HepG2 (cell line): ENCODE results near the gene VASN. TPM values are rescaled to one million over a fixed set of nuclear protein-coding genes. Genes with fewer than 3 reads are reported as not detected.

Experiments used
- BORCS8-MEF2B ChIP-seq: sonication (generic); formaldehyde crosslinking; IDR thresholded peaks from 2 replicates; pipeline ENCODE4 v1.8.0; 2022; ENCODE audit warnings: mild to moderate bottlenecking, missing genetic modification reagents
- HNRNPH1 ChIP-seq: fragments of 200-400 bp; formaldehyde crosslinking; optimal IDR thresholded peaks from 2 replicates; pipeline ENCODE3; 2017; ENCODE audit warnings: mild to moderate bottlenecking, low read depth, low read length
- KDM3A ChIP-seq: IDR thresholded peaks from 2 replicates; pipeline ENCODE4 v1.6.1; 2018; ENCODE audit warnings: low read depth, missing compliant biosample characterization
- NFIB ChIP-seq: sonication (generic); formaldehyde crosslinking; IDR thresholded peaks from 2 replicates; pipeline ENCODE4 v1.9.0; 2021; ENCODE audit warnings: missing genetic modification reagents, mild to moderate bottlenecking, borderline replicate concordance
- POLR2A ChIP-seq, 2 experiments: IDR thresholded peaks; 2 replicates each; pipeline ENCODE4 v1.6.1; 2011; ENCODE audit warnings: low read depth in 2 of 2, low read length in 2 of 2, mild to moderate bottlenecking in 1 of 2, moderate library complexity in 1 of 2; ENCODE audit not compliant: insufficient read depth in 1 of 2
- REXO4 ChIP-seq: sonication (generic); formaldehyde crosslinking; IDR thresholded peaks from 2 replicates; pipeline ENCODE4 v1.8.0; 2022; ENCODE audit warnings: missing genetic modification reagents, mild to moderate bottlenecking, borderline replicate concordance
- SOX13 ChIP-seq, 3 experiments: fragments of 450-650 bp in 1 of 3; sonication (generic) in 1 of 3; formaldehyde crosslinking in 1 of 3; IDR thresholded peaks in 2 of 3; conservative IDR thresholded peaks in 1 of 3; 2 replicates each; pipeline versions ENCODE4 v1.5.0 to v1.6.1; 2016 to 2020; ENCODE audit warnings: antibody characterized with exemption in 1 of 3, mild to moderate bottlenecking in 1 of 3, missing compliant biosample characterization in 1 of 3, missing genetic modification reagents in 1 of 3, moderate library complexity in 1 of 3
- ZBTB21 ChIP-seq: sonication (generic); formaldehyde crosslinking; IDR thresholded peaks from 2 replicates; pipeline ENCODE4 v1.4.0; 2020; ENCODE audit warnings: missing genetic modification reagents
- ZFP62 ChIP-seq: sonication (generic); formaldehyde crosslinking; IDR thresholded peaks from 2 replicates; pipeline ENCODE4 v1.4.0; 2020; ENCODE audit warnings: missing genetic modification reagents
- ZNF207 ChIP-seq: fragments of 450-650 bp; IDR thresholded peaks from 2 replicates; pipeline ENCODE4 v1.6.1; 2016; ENCODE audit warnings: antibody characterized with exemption, borderline replicate concordance
- ZNF256 ChIP-seq: sonication (generic); formaldehyde crosslinking; conservative IDR thresholded peaks from 2 replicates; pipeline ENCODE4 v1.4.0; 2020; ENCODE audit warnings: missing genetic modification reagents
- ZSCAN29 ChIP-seq: sonication (generic); formaldehyde crosslinking; conservative IDR thresholded peaks from 2 replicates; pipeline ENCODE4 v1.4.0; 2020; ENCODE audit warnings: mild to moderate bottlenecking, missing genetic modification reagents
- polyA plus RNA-seq, 8 experiments: library from polyadenylated mRNA; depleted of rRNA in 3 of 8; stranded (reverse) in 7 of 8; unstranded in 1 of 8; fragments of >200 nt; fragmentation: Illumina TruSeq in 4 of 8; extraction: Trizol in 4 of 8; gene quantifications; 2 replicates each; pipeline versions ENCODE4 v1.2.1 to v1.2.3, GENCODE V29; 2011 to 2016; ENCODE audit warnings: low read depth in 4 of 8, missing spikeins in 1 of 8, mixed read lengths in 1 of 8; ENCODE audit not compliant: insufficient read depth in 1 of 8
- total RNA-seq, 5 experiments: library from RNA; depleted of rRNA; stranded (reverse); fragments of >200 nt; fragmentation: Illumina TruSeq; extraction: Trizol; gene quantifications; 2 replicates each; pipeline ENCODE4 v1.2.3, GENCODE V29; 2016; ENCODE audit warnings: low read depth in 1 of 5
- TF ChIP-seq, protein P1 (sequence below), 2 experiments: sonication (generic) in 1 of 2; formaldehyde crosslinking in 1 of 2; IDR thresholded peaks; 2 replicates each; pipeline versions ENCODE4 v1.6.1 to v1.9.0; 2014 to 2022; ENCODE audit warnings: antibody characterized with exemption in 1 of 2, borderline replicate concordance in 1 of 2, inconsistent platforms in 1 of 2, low read depth in 1 of 2, missing genetic modification reagents in 1 of 2
- TF ChIP-seq, protein P2 (sequence below): sonication (generic); formaldehyde crosslinking; IDR thresholded peaks from 2 replicates; pipeline ENCODE4 v1.5.1; 2020; ENCODE audit warnings: mild to moderate bottlenecking, missing genetic modification reagents, moderate library complexity
- TF ChIP-seq, protein P3 (sequence below): sonication (generic); formaldehyde crosslinking; IDR thresholded peaks from 2 replicates; pipeline ENCODE4 v1.5.1; 2020; ENCODE audit warnings: missing genetic modification reagents, mild to moderate bottlenecking, borderline replicate concordance
- TF ChIP-seq, protein P4 (sequence below): IDR thresholded peaks from 2 replicates; pipeline ENCODE4 v1.6.1; 2016; ENCODE audit warnings: missing genetic modification reagents, missing compliant biosample characterization
- TF ChIP-seq, protein P5 (sequence below): sonication (generic); formaldehyde crosslinking; IDR thresholded peaks from 2 replicates; pipeline ENCODE4 v1.4.0; 2020; ENCODE audit warnings: missing genetic modification reagents

VASN gene
- total and polyA plus RNA-seq, 2 of the 13 experiments (the other 11 are each of a cell fraction or from before 2014, with no cell fraction given), result 8.4 to 18.2 TPM

DNA sequence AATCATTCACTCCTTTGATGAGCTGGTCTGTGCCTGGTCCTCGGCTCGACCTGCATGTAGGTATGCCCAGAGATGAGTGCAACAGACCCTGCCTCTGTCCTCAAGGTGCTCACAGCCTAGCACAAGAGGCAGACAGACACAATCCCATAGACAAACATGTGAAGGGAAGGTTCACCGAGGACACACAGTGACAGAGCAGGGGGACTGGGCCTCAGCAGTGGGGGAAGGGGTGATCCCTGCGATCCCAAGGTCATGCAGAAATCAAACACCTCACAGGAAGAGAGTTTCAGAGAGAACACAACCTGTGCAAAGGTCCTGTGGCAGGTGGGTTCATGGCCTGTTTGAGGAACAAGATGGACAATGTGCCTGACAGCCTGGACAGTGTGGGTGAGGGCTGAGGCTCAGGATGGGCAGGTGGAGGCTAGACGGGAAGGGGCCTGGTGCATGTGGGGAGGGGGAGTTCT, 4.2 kb upstream of the VASN start (continued):
- TF ChIP-seq, protein P1, sequence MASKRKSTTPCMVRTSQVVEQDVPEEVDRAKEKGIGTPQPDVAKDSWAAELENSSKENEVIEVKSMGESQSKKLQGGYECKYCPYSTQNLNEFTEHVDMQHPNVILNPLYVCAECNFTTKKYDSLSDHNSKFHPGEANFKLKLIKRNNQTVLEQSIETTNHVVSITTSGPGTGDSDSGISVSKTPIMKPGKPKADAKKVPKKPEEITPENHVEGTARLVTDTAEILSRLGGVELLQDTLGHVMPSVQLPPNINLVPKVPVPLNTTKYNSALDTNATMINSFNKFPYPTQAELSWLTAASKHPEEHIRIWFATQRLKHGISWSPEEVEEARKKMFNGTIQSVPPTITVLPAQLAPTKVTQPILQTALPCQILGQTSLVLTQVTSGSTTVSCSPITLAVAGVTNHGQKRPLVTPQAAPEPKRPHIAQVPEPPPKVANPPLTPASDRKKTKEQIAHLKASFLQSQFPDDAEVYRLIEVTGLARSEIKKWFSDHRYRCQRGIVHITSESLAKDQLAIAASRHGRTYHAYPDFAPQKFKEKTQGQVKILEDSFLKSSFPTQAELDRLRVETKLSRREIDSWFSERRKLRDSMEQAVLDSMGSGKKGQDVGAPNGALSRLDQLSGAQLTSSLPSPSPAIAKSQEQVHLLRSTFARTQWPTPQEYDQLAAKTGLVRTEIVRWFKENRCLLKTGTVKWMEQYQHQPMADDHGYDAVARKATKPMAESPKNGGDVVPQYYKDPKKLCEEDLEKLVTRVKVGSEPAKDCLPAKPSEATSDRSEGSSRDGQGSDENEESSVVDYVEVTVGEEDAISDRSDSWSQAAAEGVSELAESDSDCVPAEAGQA (IDR thresholded peaks at IDR 0.05; ENCODE audit: low read depth), result no peak
- TF ChIP-seq, protein P1 (CRISPR knock-in tag; IDR thresholded peaks at IDR 0.05; ENCODE audit: borderline replicate concordance), result no peak
- TF ChIP-seq, protein P2, sequence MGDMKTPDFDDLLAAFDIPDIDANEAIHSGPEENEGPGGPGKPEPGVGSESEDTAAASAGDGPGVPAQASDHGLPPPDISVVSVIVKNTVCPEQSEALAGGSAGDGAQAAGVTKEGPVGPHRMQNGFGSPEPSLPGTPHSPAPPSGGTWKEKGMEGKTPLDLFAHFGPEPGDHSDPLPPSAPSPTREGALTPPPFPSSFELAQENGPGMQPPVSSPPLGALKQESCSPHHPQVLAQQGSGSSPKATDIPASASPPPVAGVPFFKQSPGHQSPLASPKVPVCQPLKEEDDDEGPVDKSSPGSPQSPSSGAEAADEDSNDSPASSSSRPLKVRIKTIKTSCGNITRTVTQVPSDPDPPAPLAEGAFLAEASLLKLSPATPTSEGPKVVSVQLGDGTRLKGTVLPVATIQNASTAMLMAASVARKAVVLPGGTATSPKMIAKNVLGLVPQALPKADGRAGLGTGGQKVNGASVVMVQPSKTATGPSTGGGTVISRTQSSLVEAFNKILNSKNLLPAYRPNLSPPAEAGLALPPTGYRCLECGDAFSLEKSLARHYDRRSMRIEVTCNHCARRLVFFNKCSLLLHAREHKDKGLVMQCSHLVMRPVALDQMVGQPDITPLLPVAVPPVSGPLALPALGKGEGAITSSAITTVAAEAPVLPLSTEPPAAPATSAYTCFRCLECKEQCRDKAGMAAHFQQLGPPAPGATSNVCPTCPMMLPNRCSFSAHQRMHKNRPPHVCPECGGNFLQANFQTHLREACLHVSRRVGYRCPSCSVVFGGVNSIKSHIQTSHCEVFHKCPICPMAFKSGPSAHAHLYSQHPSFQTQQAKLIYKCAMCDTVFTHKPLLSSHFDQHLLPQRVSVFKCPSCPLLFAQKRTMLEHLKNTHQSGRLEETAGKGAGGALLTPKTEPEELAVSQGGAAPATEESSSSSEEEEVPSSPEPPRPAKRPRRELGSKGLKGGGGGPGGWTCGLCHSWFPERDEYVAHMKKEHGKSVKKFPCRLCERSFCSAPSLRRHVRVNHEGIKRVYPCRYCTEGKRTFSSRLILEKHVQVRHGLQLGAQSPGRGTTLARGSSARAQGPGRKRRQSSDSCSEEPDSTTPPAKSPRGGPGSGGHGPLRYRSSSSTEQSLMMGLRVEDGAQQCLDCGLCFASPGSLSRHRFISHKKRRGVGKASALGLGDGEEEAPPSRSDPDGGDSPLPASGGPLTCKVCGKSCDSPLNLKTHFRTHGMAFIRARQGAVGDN, result peak; percentile 75
- TF ChIP-seq NFIB (CRISPR knock-in tag), result no peak
- TF ChIP-seq SOX13 (IDR thresholded peaks at IDR 0.05), result no peak
- peak in 1 of 2 experiments; percentile 34; a peak in 1 of 4 replicates for TF ChIP-seq SOX13 (CRISPR knock-in tag; conservative IDR thresholded peaks at IDR 0.05 in 1 of 2, IDR thresholded peaks at IDR 0.05 in 1 of 2)
- TF ChIP-seq ZNF256 (CRISPR knock-in tag), result no peak
- no peak for TF ChIP-seq ZNF207
- TF ChIP-seq, protein P3, sequence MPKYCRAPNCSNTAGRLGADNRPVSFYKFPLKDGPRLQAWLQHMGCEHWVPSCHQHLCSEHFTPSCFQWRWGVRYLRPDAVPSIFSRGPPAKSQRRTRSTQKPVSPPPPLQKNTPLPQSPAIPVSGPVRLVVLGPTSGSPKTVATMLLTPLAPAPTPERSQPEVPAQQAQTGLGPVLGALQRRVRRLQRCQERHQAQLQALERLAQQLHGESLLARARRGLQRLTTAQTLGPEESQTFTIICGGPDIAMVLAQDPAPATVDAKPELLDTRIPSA, result no peak
- no peak for TF ChIP-seq KDM3A (CRISPR knock-in tag)
- no peak for TF ChIP-seq ZBTB21 (CRISPR knock-in tag)
- TF ChIP-seq REXO4 (CRISPR knock-in tag), result no peak
- no peak for TF ChIP-seq POLR2A (IDR thresholded peaks at IDR 0.05; ENCODE audit: insufficient read depth in 1 of 2, low read depth in 2 of 2, low read length in 2 of 2)
- TF ChIP-seq, protein P4, sequence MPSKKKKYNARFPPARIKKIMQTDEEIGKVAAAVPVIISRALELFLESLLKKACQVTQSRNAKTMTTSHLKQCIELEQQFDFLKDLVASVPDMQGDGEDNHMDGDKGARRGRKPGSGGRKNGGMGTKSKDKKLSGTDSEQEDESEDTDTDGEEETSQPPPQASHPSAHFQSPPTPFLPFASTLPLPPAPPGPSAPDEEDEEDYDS, result no peak
- TF ChIP-seq HNRNPH1, result no peak
- TF ChIP-seq ZFP62, result no peak
- TF ChIP-seq BORCS8-MEF2B (CRISPR knock-in tag), result peak; percentile 80; the same call in 1 of the 2 replicates
- TF ChIP-seq ZSCAN29, result peak; percentile 55; the same call in 1 of the 2 replicates
- TF ChIP-seq, protein P5, sequence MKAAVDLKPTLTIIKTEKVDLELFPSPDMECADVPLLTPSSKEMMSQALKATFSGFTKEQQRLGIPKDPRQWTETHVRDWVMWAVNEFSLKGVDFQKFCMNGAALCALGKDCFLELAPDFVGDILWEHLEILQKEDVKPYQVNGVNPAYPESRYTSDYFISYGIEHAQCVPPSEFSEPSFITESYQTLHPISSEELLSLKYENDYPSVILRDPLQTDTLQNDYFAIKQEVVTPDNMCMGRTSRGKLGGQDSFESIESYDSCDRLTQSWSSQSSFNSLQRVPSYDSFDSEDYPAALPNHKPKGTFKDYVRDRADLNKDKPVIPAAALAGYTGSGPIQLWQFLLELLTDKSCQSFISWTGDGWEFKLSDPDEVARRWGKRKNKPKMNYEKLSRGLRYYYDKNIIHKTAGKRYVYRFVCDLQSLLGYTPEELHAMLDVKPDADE, result no peak
